GM18907 (cell line): ENCODE measurements around the gene KNDC1.

Experiments
- ATAC-seq: cut with Tn5 transposase; IDR thresholded peaks from one replicate; pipeline ENCODE4 v1.9.1; 2021; ENCODE audit warnings: mild to moderate bottlenecking, moderate library complexity; ENCODE audit not compliant: unreplicated experiment

Gene KNDC1

GRCh38 chr10:133177380-133178157 is 17.6 kb downstream of the KNDC1 start:
- no peak for ATAC-seq

- ATAC-seq: no peak
These were observed 18.5 kb downstream of the KNDC1 start for GRCh38 chr10:133178357-133179127.

- no peak for ATAC-seq
These were observed 19.1 kb downstream of the KNDC1 start for GRCh38 chr10:133179128-133179520.

GRCh38 chr10:133179651-133180050 is 19.6 kb downstream of the KNDC1 start:
- ATAC-seq: no peak

GRCh38 chr10:133180192-133180964 is 20.4 kb downstream of the KNDC1 start:
- no peak for ATAC-seq

- ATAC-seq: no peak
These were observed 21.1 kb downstream of the KNDC1 start for GRCh38 chr10:133180965-133181639.

- ATAC-seq: no peak
These were observed 22.2 kb downstream of the KNDC1 start for GRCh38 chr10:133182190-133182589.

GRCh38 chr10:133182791-133183645 is 23.0 kb downstream of the KNDC1 start:
- ATAC-seq: no peak

- no peak for ATAC-seq
These were observed 23.8 kb downstream of the KNDC1 start for GRCh38 chr10:133183646-133184378.

GRCh38 chr10:133184591-133185244 is 24.7 kb downstream of the KNDC1 start:
- no peak for ATAC-seq

- no peak for ATAC-seq
These were observed 25.4 kb downstream of the KNDC1 start for GRCh38 chr10:133185421-133185820.

GRCh38 chr10:133185916-133186315 is 25.9 kb downstream of the KNDC1 start:
- no peak for ATAC-seq

GRCh38 chr10:133186416-133187090 is 26.5 kb downstream of the KNDC1 start:
- ATAC-seq: no peak

GRCh38 chr10:133187091-133187905 is 27.3 kb downstream of the KNDC1 start:
- ATAC-seq: no peak

GRCh38 chr10:133187906-133188681 is 28.1 kb downstream of the KNDC1 start:
- ATAC-seq: no peak

GRCh38 chr10:133189256-133189655 is 29.2 kb downstream of the KNDC1 start:
- ATAC-seq: no peak

GRCh38 chr10:133189726-133190125 is 29.7 kb downstream of the KNDC1 start:
- ATAC-seq: no peak
